H1 (cell line): ENCODE data around the gene SPATA16.

Source experiments
- ASH2L ChIP-seq: fragments of 200-600, 300-600 bp; sonication (generic); IDR thresholded peaks from one replicate; pipeline ENCODE4 v1.7.1; 2017; ENCODE audit warnings: low read length
- KDM1A ChIP-seq: fragments of 200-600, 300-600 bp; sonication (generic); IDR thresholded peaks from 2 replicates; pipeline ENCODE4 v1.7.1; 2016; ENCODE audit warnings: mild to moderate bottlenecking, low read length, borderline replicate concordance
- SIN3A ChIP-seq, 2 experiments: IDR thresholded peaks in 1 of 2; conservative IDR thresholded peaks in 1 of 2; 2 replicates each; pipeline ENCODE4 v1.6.1; 2011 to 2012; ENCODE audit warnings: low read length in 2 of 2, improper control_type of control experiment in 1 of 2, low read depth in 1 of 2, mild to moderate bottlenecking in 1 of 2
- SRF ChIP-seq: IDR thresholded peaks from 2 replicates; pipeline ENCODE4 v1.6.1; 2011; ENCODE audit warnings: mild to moderate bottlenecking, low read depth, low read length, moderate library complexity

- no peak for TF ChIP-seq ASH2L
- no peak for TF ChIP-seq SRF
- no peak for TF ChIP-seq KDM1A
- TF ChIP-seq SIN3A (conservative IDR thresholded peaks at IDR 0.05 in 1 of 2, IDR thresholded peaks at IDR 0.05 in 1 of 2; ENCODE audit: low read depth in 1 of 2, low read length in 2 of 2), result no peak
Measured at GRCh38 chr3:172846706-172847105, 294.3 kb downstream of the SPATA16 start.
